CD4-positive, alpha-beta T cell treated with Interleukin-1 beta for 1 hour (primary cell): ENCODE measurements around the gene IFRD1.

ENCODE experiments used
- DNase-seq, 2 donors: peaks; one replicate each; pipeline ENCODE4 v3.0.0-alpha.2; 2020 to 2022

Gene IFRD1

GRCh38 chr7:112520787-112521186, 70.5 kb downstream of the IFRD1 start:
- DNase-seq, result no peak

- DNase-seq, result no peak
Measured at GRCh38 chr7:112521942-112522341, 71.7 kb downstream of the IFRD1 start.

GRCh38 chr7:112523871-112524270, 73.6 kb downstream of the IFRD1 start:
- no peak for DNase-seq
